ENCODE results near the gene SELENOO. TPM values are rescaled to one million over a fixed set of nuclear protein-coding genes. Genes with fewer than 3 reads are reported as not detected.

SELENOO gene
- total and polyA plus RNA-seq, 4 donors, result 15.6 to 30.3 (median 24.1) TPM

DNA sequence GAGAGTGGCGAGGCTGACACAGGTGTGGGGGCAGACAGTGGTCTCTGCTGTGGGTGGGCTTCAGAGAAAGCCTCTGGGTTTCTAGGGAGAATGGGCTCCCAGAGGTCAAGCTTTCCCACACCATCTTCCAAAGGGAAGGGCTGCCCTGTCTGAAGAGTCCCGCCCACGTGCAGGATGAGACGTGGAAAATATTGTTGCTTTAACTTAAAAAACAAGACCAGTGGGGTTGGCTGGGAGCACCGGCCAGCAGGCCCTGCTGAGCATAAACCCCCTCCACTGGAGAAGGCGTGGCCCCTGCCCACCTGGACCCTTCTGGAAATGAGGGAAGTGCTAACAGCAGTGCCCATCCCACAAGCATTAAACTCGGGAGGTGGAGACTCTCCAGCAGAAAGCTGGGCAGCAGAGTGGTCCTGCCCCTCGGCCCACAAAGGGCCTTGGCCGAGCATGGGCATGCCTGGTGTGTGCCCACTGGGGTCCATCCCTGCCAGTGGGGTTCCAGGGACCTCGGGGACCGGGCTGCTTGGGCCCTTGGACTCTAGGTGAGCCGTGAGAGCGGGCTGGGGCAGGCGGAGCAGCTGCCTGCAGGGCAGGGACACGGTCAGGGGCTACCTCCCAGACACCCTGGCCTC lies 15.4 kb downstream of the SELENOO start:
- Histone ChIP-seq H3K9ac (ENCODE audit: insufficient read depth in 1 of 2, low read length in 2 of 2) (no peak overlapping the region), H3K27me3 (ENCODE audit: control insufficient read depth in 3 of 3, insufficient read depth in 3 of 3, low read length in 2 of 3) (no peaks in the 10 kb centered on the region), H3K9me3 (ENCODE audit: control insufficient read depth in 4 of 4, insufficient read depth in 3 of 4, low read length in 3 of 4) (no peaks in the 10 kb centered on the region), H3K4me3 (no peak overlapping the region), H3K27ac (ENCODE audit: low read depth in 1 of 2, low read length in 1 of 2) (no peak overlapping the region), H3K4me1 (ENCODE audit: control insufficient read depth in 5 of 5, insufficient read depth in 5 of 5, low read length in 5 of 5) (peaks cover 0 to 3% (median 0%) of the 10 kb centered on the region in 5 donors), H3K36me3 (ENCODE audit: control insufficient read depth in 4 of 4, insufficient read depth in 4 of 4, low read length in 4 of 4) (peaks cover 15 to 65% (median 50%) of the 10 kb centered on the region in 4 donors)
- ATAC-seq (ENCODE audit: insufficient read depth, low FRiP score) (no peak), DNase-seq (no peak)
- TF ChIP-seq, protein P1, sequence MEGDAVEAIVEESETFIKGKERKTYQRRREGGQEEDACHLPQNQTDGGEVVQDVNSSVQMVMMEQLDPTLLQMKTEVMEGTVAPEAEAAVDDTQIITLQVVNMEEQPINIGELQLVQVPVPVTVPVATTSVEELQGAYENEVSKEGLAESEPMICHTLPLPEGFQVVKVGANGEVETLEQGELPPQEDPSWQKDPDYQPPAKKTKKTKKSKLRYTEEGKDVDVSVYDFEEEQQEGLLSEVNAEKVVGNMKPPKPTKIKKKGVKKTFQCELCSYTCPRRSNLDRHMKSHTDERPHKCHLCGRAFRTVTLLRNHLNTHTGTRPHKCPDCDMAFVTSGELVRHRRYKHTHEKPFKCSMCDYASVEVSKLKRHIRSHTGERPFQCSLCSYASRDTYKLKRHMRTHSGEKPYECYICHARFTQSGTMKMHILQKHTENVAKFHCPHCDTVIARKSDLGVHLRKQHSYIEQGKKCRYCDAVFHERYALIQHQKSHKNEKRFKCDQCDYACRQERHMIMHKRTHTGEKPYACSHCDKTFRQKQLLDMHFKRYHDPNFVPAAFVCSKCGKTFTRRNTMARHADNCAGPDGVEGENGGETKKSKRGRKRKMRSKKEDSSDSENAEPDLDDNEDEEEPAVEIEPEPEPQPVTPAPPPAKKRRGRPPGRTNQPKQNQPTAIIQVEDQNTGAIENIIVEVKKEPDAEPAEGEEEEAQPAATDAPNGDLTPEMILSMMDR (IDR thresholded peaks at IDR 0.05; ENCODE audit: control extremely low read depth, extremely low read depth), result no peak
- 93 to 94% methylated on average over 15 of the region's 15 CpGs for WGBS, 2 donors

DNA sequence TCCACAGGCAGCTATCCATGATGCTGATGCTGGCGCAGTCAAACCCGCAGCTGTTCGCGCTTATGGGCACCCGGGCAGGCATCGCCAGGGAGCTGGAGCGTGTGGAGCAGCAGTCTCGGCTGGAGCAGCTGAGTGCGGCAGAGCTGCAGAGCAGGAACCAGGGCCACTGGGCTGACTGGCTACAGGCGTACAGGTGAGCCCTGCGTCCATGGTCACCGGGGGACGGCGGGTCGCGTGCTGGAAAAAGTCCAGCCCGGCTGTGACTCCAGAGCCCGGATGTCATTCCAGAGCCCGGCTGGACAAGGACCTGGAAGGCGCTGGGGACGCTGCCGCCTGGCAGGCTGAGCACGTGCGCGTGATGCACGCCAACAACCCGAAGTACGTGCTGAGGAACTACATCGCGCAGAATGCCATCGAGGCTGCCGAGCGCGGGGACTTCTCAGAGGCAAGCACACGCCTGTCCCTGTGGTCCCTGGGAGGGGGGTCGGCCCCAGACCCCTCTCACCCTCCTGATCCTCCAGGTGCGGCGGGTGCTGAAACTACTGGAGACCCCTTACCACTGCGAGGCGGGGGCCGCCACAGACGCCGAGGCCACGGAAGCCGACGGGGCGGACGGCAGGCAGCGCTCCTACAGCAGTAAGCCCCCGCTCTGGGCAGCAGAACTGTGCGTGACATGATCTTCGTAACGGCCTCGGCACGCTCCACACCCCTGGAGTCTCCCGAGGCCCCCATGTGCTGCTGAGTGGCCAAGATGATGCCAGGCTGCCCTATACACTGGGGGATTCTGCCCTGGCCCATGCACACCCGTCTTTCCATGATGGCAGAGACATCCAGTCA lies 16.1 kb downstream of the SELENOO start:
- Histone ChIP-seq H3K9ac (ENCODE audit: insufficient read depth in 1 of 2, low read length in 2 of 2) (no peak overlapping the region), H3K4me3 (no peak overlapping the region), H3K36me3 (ENCODE audit: control insufficient read depth in 4 of 4, insufficient read depth in 4 of 4, low read length in 4 of 4) (peaks cover 14 to 72% (median 47%) of the 10 kb centered on the region in 4 donors), H3K9me3 (ENCODE audit: control insufficient read depth in 4 of 4, insufficient read depth in 3 of 4, low read length in 3 of 4) (no peaks in the 10 kb centered on the region), H3K4me1 (ENCODE audit: control insufficient read depth in 5 of 5, insufficient read depth in 5 of 5, low read length in 5 of 5) (peaks cover 0 to 3% (median 0%) of the 10 kb centered on the region in 5 donors), H3K27ac (ENCODE audit: low read depth in 1 of 2, low read length in 1 of 2) (no peak overlapping the region), H3K27me3 (ENCODE audit: control insufficient read depth in 3 of 3, insufficient read depth in 3 of 3, low read length in 2 of 3) (no peaks in the 10 kb centered on the region)
- 94 to 96% methylated on average over 56 to 57 of the region's 57 CpGs for WGBS, 2 donors
- ATAC-seq (ENCODE audit: insufficient read depth, low FRiP score) (no peak), DNase-seq (no peak)
- TF ChIP-seq, protein P1 (IDR thresholded peaks at IDR 0.05; ENCODE audit: control extremely low read depth, extremely low read depth), result no peak

DNA sequence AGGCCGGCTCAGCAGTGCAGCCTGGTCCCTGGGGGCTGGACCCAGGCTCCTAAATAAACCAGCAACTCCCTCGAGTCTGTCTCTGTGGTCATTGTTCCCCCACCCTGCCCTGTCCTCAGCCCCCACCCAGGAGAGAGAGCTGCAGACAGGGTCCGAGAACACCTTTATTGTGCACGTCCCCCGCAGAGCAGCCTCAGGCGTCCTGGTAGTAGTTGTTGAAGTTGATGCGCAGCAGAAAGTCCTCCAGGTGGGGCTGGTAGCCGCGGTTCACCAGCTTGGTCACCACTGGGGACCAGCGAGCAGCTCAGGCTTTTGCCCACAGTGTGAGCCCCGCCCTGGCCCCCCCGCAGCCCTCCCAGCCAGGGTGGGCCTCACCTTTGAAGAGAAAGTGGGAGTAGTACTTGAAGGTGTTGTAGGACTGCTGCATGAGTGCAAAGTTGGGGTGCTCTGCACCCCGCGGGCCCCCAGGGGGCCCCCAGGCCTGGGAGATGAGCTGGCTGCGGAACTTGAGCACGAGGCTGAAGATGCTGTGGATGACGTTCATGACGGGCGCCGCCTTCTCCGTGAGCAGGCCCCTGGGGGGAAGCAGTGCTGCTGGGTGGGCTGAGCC lies 16.8 kb downstream of the SELENOO start:
- peaks cover 14 to 77% (median 42%) of the 10 kb centered on the region in 4 donors for H3K36me3 ChIP-seq (ENCODE audit: control insufficient read depth in 4 of 4, insufficient read depth in 4 of 4, low read length in 4 of 4)
- WGBS, 2 donors, result 90% methylated on average over 21 of the region's 21 CpGs
- H3K4me1 ChIP-seq (ENCODE audit: control insufficient read depth in 5 of 5, insufficient read depth in 5 of 5, low read length in 5 of 5), result peaks cover 0 to 3% (median 0%) of the 10 kb centered on the region in 5 donors
- H3K4me3 ChIP-seq, result no peak overlapping the region
- ATAC-seq (ENCODE audit: insufficient read depth, low FRiP score) (no peak), DNase-seq (no peak)
- H3K27ac ChIP-seq (ENCODE audit: low read depth in 1 of 2, low read length in 1 of 2), result no peak overlapping the region
- no peaks in the 10 kb centered on the region for H3K9me3 ChIP-seq (ENCODE audit: control insufficient read depth in 4 of 4, insufficient read depth in 3 of 4, low read length in 3 of 4)
- no peaks in the 10 kb centered on the region for H3K27me3 ChIP-seq (ENCODE audit: control insufficient read depth in 3 of 3, insufficient read depth in 3 of 3, low read length in 2 of 3)
- no peak overlapping the region for H3K9ac ChIP-seq (ENCODE audit: insufficient read depth in 1 of 2, low read length in 2 of 2)
- TF ChIP-seq, protein P1 (IDR thresholded peaks at IDR 0.05; ENCODE audit: control extremely low read depth, extremely low read depth), result no peak

All from lung (tissue), 12 donors.